ENCODE measurements around the gene SNRNP40.
"Not testable (repeated sequence)": the region's sequence is repeated elsewhere in the genome, so short reads cannot be mapped to it uniquely, and the experiment has no call there.

The SNRNP40 gene

DNA sequence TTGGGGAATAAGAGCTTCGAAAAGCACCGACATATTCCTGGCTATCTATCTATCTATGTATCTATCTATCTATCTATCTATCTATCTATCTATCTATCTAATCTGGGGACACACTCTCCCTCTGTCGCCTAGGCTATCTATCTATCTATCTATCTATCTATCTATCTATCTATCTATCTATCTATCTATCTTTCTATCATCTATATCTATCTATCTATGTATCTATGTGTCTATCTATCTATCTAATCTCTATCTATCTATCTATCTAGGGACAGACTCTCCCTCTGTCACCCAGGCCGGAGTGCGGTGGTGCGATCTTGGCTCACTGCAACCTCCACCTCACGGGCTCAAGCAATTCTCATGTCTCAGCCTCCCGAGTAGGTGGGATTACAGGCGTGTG lies 14.2 kb downstream of the SNRNP40 start:
- DNase-seq (ENCODE audit: low read depth) = not testable (repeated sequence)

DNA sequence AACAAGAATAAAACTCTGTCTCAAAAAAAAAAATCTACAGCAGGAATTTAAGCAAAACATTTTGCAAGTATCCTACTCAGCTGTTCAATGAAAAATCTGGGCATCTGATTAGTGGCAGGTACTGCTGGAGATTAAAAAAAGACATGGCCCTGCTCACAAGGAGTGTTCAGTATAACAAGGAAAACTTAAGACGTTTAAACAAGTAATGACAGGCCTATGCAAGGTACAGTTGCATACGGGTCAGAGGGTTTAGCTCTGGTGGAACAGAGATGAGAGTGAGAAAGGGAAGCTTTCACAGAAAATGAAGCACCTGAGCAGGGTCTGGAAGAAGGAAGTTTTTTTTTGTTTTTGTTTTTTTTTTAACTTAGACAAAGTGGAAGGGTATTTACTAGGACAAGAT lies 23.0 kb downstream of the SNRNP40 start:
- DNase-seq (ENCODE audit: low read depth) = no peak

DNA sequence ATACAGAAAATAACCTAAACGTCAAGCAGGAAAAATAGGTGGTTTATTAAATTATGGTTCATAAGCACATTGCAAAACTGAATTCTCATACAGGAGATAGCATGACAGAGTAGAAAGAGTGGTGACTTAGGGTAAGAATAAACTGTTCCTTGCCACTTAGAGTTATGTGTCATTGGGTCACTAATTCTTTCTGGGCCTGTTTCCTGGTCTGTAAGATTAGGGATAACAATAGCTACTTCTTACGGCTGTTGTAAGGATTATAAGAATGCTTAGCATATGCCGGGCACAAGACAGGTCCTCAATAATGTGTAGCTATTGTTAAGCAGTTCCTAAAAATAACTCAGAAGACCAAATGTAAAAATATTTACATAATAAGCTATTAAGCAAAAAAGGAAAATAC lies 24.2 kb downstream of the SNRNP40 start:
- DNase-seq (ENCODE audit: low read depth) = no peak

DNA sequence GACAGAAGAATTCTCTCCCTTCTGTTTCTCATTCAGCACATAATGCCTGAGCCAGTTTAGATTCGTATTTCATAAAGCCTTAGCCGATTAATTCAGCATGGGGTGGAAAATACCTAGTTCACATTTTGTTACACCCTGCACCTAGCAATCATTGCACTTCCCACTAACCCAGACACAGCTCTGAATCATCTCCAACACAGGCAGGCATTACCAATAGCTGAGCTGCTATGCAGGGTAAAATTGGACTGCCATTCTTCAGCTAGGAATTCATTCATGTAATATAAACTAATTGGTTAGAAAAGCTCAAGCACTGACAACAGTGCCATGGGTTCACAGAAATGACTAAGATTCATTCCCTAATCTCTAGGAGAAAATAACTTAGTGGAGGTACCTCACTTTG lies 30.0 kb downstream of the SNRNP40 start:
- DNase-seq (ENCODE audit: low read depth) = no peak

DNA sequence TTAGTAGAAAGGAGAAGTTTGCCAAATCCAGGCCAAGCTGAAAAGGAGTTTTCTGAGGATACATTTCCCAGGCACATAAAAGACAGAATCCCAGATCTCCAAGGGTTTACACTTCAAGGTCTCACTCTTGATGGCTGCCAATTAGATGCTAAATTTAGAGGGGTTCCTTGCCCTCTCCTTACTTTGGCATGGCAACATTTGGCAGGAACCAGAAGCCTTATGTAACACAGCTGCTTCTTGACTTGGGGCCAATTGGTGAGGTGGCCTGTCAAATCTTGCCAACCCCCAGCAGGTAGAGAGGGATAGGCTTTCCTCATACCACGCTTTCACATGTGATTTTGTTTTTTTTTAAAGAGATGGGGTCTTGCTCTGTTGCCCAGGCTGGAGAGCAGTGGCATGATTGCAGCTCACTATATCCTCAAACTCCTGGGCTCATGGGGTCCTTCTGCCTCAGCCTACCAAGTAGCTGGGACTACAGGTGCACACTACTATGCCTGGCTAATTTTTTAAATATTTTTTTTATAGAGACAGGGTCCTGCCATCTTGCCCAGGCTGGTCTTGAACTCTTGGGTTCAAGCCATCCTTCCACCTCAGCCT lies 31.7 kb downstream of the SNRNP40 start:
- no peak for DNase-seq (ENCODE audit: low read depth)

DNA sequence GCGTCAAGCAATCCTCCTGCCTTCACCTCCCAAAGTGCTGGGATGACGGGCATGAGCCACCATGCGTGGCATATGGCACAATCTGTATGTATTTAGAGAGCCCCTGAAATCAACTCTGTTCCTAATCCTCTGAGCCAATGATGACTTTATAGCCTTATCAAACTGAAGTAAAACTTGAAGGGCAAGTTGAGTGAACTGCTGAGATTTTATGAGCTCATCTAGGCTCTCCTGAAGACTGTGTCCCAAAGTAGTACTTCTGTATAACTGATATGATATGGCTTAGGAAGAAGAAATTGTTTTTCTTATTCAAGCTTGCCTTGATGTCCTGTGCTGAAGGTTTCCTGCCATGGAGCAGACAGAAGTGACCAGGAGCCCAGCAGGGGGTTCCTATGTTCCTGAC lies 33.2 kb downstream of the SNRNP40 start:
- no peak for DNase-seq (ENCODE audit: low read depth)

DNA sequence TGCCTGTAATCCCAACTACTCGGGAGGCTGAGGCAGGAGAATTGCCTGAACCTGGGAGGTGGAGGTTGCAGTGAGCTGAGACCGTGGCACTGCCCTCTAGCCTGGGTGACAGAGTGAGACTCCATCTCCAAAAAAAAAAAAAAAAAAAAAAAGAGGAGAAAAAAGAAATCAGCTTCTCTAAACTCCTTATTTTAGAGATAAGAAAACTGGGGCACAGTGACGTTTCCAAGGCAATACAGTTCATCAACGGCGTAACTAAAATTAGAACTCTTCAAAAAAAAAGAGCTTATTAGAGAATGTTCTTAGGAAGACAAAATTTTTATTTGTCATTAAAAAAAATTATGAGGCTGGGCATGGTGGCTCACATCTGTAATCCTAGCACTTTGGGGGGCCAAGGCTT lies 34.2 kb downstream of the SNRNP40 start:
- DNase-seq (ENCODE audit: low read depth) = not testable (repeated sequence)

DNA sequence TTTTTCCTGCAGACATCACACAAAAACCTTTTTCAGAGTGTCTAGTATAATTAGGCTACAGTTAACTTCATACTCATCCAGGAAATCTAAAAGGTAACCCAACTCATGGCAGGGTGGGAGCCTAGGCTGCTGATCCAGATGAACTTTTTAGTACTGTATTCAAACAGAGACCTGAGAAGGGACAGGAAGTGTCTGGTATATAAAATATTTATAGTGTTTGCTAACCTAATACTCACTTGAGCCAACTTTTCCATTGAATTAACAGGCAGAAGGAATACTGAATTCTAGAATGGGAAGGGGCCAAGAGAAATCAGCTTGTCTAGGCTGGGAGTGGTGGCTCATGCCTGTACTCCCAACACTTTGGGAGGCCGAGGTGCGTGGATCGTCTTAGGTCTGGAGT lies 34.7 kb downstream of the SNRNP40 start:
- DNase-seq (ENCODE audit: low read depth) = no peak

DNA sequence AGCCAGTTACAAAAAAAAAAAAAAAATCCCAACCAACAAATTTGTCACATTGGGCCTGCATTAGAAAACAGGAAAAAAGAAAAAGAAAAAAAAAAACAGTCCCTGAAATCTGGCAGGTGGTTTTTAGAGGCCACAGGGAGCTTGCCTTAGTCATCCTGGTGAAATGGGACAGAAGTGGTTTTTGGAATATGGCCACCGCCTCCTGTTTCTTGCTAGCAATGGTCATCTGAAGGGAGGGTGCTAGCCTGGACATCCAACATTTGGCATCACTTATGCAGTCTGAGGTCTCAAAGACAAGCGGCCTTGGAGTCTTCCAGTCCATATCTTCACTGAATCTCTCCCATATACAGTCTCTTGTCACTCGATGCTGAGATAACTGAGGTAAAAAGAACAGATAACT lies 36.8 kb downstream of the SNRNP40 start:
- DNase-seq (ENCODE audit: low read depth) = no peak

DNA sequence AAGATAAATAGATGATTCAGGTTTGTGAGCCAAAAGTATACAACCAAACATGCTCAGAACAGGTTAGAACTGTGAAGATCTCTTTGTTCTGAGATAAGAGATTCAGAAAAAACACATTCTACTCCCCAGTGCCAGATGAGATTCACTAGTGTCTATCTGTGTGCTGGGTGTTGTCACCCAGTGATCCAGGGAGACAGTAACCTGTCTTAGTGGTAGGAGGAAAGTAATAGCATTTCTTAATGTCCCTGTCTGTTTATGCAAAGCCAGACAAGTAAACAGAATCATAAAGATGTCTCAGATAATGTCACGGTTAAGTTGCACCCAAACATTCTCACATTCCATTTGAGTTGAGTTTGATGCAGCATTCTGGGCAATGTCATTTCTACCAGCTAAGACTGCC lies 38.0 kb downstream of the SNRNP40 start:
- DNase-seq (ENCODE audit: low read depth) = no peak

DNA sequence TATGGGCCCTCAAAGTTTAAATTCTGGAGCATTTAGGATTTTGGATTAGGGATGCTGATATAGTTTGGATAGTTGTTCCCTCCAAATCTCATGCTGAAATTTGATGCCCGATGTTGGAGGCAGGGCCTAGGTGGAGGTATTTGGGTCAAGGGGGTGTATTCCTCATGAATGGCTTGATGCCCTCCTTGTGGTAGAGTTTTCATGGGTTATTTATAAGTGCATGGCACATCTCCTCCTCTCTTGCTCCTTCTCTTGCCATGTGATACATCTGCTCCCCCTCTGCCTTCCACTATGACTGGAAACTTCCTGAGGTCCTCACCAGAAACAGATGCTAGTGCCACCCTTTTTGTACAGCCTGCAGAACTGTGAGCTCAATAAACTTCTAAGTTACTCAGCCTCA lies 39.4 kb downstream of the SNRNP40 start:
- no peak for DNase-seq (ENCODE audit: low read depth)

DNA sequence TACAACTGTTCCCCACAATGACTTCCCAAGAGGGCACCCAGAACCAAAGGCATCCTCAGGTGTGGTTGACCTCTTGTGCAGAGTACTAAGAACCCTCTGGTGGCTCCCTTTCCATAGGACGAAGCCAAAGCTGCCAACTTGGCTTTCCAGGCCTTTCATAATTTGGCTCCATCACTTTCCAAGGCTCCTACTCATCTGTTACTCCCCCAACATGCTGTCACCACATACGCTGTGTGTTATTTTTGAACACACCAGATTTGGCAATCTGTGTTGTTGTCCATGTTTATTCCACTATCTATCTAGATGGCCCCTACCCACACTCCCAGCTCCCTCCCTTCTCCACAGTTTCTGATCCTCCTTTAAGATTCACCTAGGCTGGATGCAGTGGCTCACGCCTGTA lies 46.7 kb downstream of the SNRNP40 start:
- no peak for DNase-seq (ENCODE audit: low read depth)

DNA sequence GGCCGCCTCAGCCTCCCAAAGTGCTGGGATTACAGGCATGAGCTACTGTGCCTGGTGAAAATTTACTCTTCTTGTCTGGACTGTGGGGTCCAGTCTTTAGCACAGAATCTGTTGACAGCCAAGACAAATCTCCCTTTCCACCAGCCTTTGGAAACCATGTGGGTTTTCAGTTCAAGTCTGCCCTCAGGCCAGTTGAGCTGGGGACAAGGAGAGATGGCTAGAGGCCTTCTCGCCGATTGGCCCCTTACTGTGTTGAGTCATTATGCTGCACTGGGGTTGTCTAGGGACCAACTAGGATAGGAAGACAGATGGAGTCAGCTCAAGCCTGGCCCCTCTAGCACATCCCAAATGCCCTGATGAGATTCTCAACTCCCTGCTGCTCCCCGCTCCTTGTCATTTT lies 48.3 kb downstream of the SNRNP40 start:
- no peak for DNase-seq (ENCODE audit: low read depth)

DNA sequence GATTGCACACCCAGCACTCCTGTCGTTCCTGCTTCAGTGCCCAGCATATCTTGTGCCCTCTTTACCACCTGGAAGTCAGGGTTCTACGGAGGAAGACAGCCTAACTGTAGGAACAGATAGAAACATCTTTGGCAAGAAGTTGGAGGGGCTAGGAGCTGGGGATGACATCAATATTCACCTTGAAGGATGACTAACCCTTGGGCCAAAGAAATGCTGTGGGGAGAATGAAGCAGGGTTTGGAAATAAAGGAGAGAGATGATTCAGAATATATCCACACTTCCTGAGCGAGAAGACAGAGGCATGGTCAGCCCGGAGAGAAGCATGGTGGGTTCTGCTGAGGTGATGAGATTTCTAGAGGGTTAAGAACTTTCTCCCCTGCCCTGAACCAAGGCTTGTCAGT lies 52.3 kb downstream of the SNRNP40 start:
- DNase-seq (ENCODE audit: low read depth) = no peak

DNA sequence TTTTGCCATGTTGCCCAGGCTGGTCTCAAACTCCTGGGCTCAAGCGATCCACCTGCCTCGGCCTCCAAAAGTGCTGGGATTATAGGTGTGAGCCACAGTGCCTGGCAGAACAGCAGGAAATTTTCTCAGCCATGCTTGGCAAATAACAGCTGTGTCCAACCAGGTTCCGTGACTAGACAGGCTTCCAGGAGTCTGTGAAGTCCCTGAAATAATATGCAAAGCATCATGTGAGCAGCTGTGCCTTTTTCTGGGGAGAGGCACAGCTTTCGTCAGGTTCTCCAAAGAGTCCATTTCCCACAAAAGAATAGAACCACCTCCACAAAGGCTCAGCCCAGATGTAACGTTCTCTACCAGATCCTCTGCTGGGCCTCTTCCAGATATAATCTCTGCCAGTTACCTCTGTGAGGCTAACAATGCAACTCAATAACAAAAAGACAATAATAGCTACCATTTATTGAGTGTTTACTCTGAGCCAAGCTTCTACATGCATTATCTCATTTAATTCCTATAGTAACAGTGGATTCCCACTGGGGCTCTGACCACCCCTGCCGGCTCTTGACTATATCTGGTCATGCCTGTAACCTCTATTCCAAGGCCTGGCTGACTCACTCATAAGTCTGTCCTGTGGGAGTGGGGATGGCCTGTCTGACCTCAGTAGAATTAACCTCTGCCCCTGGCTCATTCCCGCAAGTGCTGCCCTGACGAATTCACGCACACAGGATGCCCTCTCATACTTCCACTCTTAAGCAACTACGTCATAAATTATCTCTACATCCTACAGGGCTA lies 52.9 kb downstream of the SNRNP40 start:
- no peak for DNase-seq (ENCODE audit: low read depth)

DNA sequence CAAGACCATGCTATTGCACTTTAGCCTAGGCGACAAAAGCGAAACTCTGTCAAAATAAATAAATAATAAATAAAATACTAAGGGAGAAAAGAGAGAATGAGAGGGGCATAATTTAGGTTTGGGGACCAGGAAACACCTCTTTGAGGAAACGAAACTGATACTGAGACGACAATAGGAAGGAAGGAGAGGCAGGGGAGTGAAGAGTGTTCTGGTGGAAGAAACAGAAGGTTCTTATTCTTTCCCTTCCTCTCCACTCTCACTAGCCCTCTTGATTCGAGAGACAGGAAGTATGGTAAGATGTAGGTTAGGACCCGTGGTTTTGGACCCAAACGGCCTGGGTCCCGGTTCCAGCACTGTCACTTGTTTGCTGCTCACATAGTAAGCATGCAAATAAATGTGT lies 55.3 kb downstream of the SNRNP40 start:
- DNase-seq (ENCODE audit: low read depth) = no peak

DNA sequence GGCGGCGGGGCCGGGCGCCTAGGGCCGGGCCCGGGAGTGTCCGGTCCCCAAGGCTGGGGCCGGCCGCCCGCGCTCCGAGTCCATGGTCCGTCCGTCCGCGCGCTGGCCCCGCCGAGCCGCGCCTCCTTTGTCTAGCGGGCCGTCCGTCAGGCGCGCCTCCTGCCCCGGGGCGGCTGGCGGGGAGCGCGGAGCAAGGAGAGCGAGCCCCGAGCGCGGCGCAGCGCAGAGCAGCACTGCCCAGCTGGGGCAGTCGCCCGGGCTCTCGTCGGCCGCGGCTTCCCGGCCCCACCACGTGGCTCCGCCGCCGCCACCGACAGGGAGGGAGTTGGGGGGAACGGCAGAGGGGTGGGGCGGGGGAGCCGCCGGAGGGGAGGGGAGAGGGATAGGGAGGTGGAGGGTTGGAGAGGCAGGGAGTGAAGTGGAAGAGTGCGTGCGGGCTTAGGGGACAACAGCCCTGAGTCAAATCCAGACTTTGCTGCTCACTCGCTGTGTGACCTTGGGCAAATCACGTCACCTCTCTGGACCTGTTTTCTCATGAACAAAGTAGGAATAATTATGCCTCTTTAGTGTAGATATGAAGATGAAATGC lies 56.8 kb downstream of the SNRNP40 start, which contains the start of gene NKAIN1:
Gene NKAIN1, minus strand, starts transcription at position 235 of the 589 bp plus-strand sequence. CDS start 340 bp downstream, outside the sequence.
- no peak for DNase-seq (ENCODE audit: low read depth)

DNA sequence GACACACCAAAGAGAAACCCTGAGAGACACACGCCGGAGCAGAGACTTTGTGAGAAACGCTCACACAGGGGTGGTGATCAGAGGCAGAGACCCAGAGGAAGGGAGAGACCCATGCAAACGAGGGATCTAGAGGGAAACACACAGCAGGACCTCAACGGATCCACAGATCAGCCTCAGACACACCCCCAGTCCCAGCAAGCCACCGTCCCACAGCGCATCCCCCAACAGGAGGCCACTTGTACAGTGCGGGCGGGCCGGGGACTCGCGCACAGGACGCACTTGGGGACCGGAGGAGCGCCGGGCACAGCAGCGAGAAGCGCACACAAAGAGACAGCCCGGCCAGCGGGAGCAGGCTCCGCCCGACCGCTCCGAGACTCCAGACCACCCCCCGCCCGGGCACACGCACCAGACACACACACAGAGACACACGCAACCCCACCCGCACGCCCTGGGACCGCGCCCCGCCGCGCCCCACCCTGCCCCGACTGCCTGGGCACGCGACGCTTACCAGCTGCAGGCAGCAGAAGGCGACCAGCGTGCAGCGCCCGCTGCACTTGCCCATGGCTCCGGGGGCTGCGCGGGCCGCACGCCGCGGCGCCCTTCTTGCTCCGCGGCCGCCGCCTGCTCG lies 57.5 kb downstream of the SNRNP40 start:
- DNase-seq (ENCODE audit: low read depth) = no peak

DNA sequence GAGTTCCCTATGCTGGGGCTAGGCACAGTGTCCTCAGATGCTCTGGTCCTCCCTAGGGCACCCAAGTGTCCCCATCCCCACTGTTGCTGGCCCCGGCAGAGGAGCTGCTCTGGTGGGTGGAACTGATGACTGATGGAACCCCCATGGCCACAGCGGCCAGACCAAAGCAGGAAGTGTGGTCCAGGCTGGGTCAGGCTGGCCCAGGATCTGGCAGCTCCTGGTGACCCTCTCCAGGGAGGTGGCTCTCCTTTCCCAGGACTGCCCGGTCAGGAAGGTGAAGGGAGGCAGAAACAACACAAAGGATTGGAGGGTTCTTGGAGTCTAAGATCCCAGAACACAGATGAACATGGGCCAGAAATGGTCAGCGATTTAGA lies 58.0 kb downstream of the SNRNP40 start:
- no peak for DNase-seq (ENCODE audit: low read depth)

DNA sequence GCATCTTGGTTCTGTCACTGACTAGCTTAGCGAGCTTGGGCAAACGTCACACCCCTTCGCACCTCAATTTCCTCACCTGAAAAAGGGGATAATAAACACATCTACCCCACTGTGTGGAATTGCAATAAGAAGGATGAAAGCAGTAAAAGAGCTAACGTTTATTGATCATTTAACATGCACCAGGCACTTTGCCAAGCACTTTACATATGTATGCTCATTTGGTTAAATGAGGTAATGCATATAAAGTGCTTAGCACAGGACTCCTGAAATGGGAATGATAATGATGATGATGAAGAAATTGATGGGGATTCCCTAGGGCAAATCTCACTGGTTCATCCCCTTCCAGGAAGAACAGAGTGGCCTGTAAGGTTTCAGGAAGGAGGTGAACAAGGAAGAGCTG lies 61.7 kb downstream of the SNRNP40 start:
- DNase-seq (ENCODE audit: low read depth) = no peak

DNA sequence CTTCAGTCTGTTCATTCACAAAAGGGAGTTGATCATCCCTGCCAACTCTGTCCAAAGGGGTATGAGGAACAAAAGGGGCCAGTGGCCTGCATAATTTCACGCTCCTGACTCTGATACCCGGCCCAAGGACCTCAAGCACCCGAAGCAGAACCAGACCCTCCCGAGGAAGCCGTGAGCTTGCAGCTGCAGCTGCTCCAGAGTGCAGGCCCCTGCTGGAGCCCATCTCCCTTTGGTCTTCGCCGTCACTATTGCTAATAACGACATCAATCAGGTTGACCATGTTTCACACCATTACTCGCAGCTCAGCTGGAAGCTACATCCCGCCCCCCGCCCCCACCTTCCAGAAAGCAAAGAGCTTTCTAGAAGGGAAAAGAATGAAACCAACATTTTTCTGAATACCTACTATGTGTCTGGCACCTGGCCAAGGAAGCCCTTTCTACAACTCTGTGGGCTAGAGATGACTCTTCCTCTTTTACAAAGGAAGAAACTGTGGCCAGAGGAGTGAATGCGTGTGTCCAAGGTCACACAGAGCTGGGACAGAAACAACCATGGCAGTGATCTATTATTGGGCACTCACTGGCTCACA lies 62.4 kb downstream of the SNRNP40 start:
- no peak for DNase-seq (ENCODE audit: low read depth)

DNA sequence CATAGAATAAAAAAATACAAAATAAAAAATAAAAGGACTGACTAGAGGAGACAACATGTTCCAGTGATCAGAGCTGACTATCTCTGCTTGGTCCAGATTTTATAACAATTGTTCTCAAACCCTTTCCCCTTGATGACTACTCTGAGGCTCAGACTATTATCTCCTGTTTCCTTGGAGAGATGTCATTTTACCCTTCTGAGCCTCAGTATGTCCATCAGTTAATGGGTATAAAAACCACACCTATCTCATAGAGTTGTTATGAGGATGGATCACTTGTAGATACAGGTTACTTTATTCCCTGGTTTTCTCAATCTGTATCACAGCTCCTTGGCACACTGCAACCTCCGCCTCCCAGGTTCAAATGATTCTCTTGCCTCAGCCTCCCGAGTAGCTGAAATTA lies 63.9 kb downstream of the SNRNP40 start:
- no peak for DNase-seq (ENCODE audit: low read depth)

DNA sequence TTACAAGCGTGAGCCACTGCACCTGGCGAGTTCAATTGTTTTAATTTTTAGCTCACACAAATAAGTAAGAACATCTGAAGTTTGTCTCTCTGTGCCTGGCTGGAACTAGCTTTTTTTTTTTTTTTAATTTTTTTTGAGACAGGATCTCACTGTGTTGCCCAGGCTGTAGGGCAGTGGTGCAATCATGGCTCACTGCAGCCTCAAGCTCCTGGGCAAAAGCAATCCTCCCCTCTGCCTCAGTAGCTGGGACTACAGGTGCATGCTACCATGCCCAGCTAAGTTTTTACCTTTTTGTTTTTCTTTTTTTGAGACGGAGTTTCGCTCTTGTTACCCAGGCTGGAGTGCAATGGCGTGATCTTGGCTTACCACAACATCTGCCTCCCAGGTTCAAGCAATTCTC lies 64.8 kb downstream of the SNRNP40 start:
- DNase-seq (ENCODE audit: low read depth) = no peak

Data from activated gamma-delta T cell treated with anti-CD3 and anti-CD28 coated beads, Interleukin-2, amount 50 U/mL, for 16 hours (primary cell).